ENCODE data around the gene DNAJB8.
A peak's percentile ranks its signal among the peaks of the same experiment; 100 is the strongest.

Gene DNAJB8

DNA sequence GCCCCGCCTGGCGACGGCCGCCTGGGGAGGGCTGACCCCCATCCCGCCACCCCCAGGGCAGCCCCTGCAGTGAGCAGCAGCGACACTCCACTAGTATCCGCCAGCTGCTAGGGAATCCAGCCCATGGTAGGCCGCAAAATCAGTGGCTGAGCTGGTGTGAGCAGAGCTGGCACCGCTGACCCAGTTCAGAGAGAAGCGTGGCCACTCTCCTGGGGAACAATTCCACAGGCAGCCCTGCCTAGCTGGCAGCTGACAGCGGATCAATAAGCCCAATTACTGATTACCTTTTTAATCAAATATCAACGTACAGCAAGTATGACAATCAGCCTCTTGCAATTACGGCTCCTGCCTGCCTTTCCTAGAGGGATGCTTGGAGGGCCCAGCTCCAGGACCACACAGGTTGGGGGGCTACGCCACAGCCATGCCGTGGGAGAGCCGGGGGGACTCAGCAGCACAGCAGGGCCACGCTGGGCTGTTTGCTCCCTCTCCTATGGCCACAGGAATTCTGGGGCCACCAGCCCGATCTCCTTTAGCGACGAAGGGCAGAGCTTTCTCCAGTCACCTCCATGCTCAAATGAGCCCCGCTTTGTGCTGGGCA, 13.9 kb downstream of the DNAJB8 start:
- H3K4me3 ChIP-seq (ENCODE audit: control insufficient read depth in 1 of 7, extremely low read depth in 1 of 7, insufficient read depth in 4 of 7, low read depth in 2 of 7, low read length in 6 of 7), result peak overlapping the region in 1 of 7 experiments; percentile 46
- 87% methylated on average over 16 of the region's 21 CpGs for WGBS (ENCODE audit: insufficient coverage)
- no peaks in the 10 kb centered on the region for H3K9me3 ChIP-seq (ENCODE audit: control extremely low read depth in 1 of 5, control insufficient read depth in 4 of 5, insufficient read depth in 2 of 5, low read depth in 1 of 5, low read length in 4 of 5)
- peaks cover 0 to 19% (median 13%) of the 10 kb centered on the region in 5 experiments for H3K27me3 ChIP-seq (replicated peaks in 2 of 5; ENCODE audit: control insufficient read depth in 4 of 5, insufficient read depth in 5 of 5, low read length in 4 of 5)
- peaks cover 0 to 33% (median 19%) of the 10 kb centered on the region in 4 experiments for H3K4me1 ChIP-seq (ENCODE audit: control extremely low read depth in 1 of 4, control insufficient read depth in 4 of 4, insufficient read depth in 4 of 4, low read length in 3 of 4)
- ChIA-PET POLR2A (interaction anchor here (1.5 kb wide), 1 partner anchor 30 kb away, joined by 4 read pairs; no protein-coding TSS in a partner anchor), CTCF (interaction anchor here (0.9 to 1.8 kb wide), 5 partner anchors 9 to 156 kb away, joined by 3 to 6 read pairs (median 3); no protein-coding TSS in a partner anchor)
- no peak overlapping the region for H3K27ac ChIP-seq (ENCODE audit: insufficient read depth in 1 of 2, low read depth in 1 of 2, low read length in 2 of 2, poor library complexity in 1 of 2, severe bottlenecking in 2 of 2)
- H3K36me3 ChIP-seq (ENCODE audit: control insufficient read depth in 4 of 4, insufficient read depth in 4 of 4, low read length in 3 of 4), result no peaks in the 10 kb centered on the region
- no peak for DNase-seq

GRCh38 chr3:128452120-128452519, 14.6 kb downstream of the DNAJB8 start:
- H3K9me3 ChIP-seq (ENCODE audit: control extremely low read depth in 1 of 5, control insufficient read depth in 4 of 5, insufficient read depth in 2 of 5, low read depth in 1 of 5, low read length in 4 of 5), result no peaks in the 10 kb centered on the region
- peaks cover 0 to 19% (median 10%) of the 10 kb centered on the region in 5 experiments for H3K27me3 ChIP-seq (replicated peaks in 2 of 5; ENCODE audit: control insufficient read depth in 4 of 5, insufficient read depth in 5 of 5, low read length in 4 of 5)
- CTCF ChIA-PET, result interaction anchor here (0.7 to 1.8 kb wide), 4 partner anchors 14 to 157 kb away, joined by 3 to 6 read pairs (median 4); no protein-coding TSS in a partner anchor
- POLR2A ChIA-PET, result no interaction called here
- 98% methylated on average over 8 of the region's 9 CpGs for WGBS (ENCODE audit: insufficient coverage)
- DNase-seq, result no peak
- no peak overlapping the region for H3K27ac ChIP-seq (ENCODE audit: insufficient read depth in 1 of 2, low read depth in 1 of 2, low read length in 2 of 2, poor library complexity in 1 of 2, severe bottlenecking in 2 of 2)
- H3K4me3 ChIP-seq (ENCODE audit: control insufficient read depth in 1 of 7, extremely low read depth in 1 of 7, insufficient read depth in 4 of 7, low read depth in 2 of 7, low read length in 6 of 7), result no peak overlapping the region
- no peaks in the 10 kb centered on the region for H3K36me3 ChIP-seq (ENCODE audit: control insufficient read depth in 4 of 4, insufficient read depth in 4 of 4, low read length in 3 of 4)
- H3K4me1 ChIP-seq (ENCODE audit: control extremely low read depth in 1 of 4, control insufficient read depth in 4 of 4, insufficient read depth in 4 of 4, low read length in 3 of 4), result peaks cover 0 to 29% (median 18%) of the 10 kb centered on the region in 4 experiments

DNA sequence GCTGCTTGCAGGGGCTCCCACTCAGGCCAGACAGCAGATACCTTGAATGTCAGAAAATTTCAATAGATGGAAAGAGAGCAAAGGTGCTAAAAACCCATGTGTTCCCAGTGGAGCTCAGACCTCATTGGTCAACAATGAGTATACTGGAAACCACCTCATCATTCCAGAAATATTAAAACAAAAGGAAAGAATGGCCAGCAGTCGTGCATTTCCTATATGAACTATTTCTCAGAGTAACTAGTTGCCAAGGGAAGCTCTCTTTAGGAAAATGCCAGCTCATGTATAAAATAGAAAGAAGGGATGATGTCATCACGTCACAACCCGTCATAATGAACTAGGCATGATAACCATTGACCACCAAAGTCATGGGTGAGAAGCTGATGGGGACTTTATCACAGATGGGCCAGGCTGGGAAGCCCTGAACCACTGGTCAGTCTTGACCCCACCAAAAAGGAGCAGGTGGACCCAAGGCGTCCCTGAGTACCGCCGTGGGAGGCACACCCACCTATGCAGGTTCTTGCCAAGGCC, 17.5 kb downstream of the DNAJB8 start:
- peak in 1 of 3 donors; percentile 32 for DNase-seq
- peaks cover 0 to 22% (median 16%) of the 10 kb centered on the region in 4 experiments for H3K4me1 ChIP-seq (ENCODE audit: control extremely low read depth in 1 of 4, control insufficient read depth in 4 of 4, insufficient read depth in 4 of 4, low read length in 3 of 4)
- H3K36me3 ChIP-seq (ENCODE audit: control insufficient read depth in 4 of 4, insufficient read depth in 4 of 4, low read length in 3 of 4), result no peaks in the 10 kb centered on the region
- no peak overlapping the region for H3K27ac ChIP-seq (ENCODE audit: insufficient read depth in 1 of 2, low read depth in 1 of 2, low read length in 2 of 2, poor library complexity in 1 of 2, severe bottlenecking in 2 of 2)
- 93% methylated on average over 6 of the region's 6 CpGs for WGBS (ENCODE audit: insufficient coverage)
- CTCF ChIA-PET, result interaction anchor here (1.2 to 2.1 kb wide), 3 partner anchors 11 to 23 kb away, joined by 5 to 6 read pairs (median 5); no protein-coding TSS in a partner anchor
- H3K4me3 ChIP-seq (ENCODE audit: control insufficient read depth in 1 of 7, extremely low read depth in 1 of 7, insufficient read depth in 4 of 7, low read depth in 2 of 7, low read length in 6 of 7), result no peak overlapping the region
- POLR2A ChIA-PET, result interaction anchor here (1.6 kb wide), 1 partner anchor 33 kb away, joined by 3 read pairs; no protein-coding TSS in a partner anchor
- no peaks in the 10 kb centered on the region for H3K9me3 ChIP-seq (ENCODE audit: control extremely low read depth in 1 of 5, control insufficient read depth in 4 of 5, insufficient read depth in 2 of 5, low read depth in 1 of 5, low read length in 4 of 5)
- peaks cover 0 to 12% (median 3%) of the 10 kb centered on the region in 5 experiments for H3K27me3 ChIP-seq (replicated peaks in 2 of 5; ENCODE audit: control insufficient read depth in 4 of 5, insufficient read depth in 5 of 5, low read length in 4 of 5)

- peak in 2 of 3 donors; percentile 45 to 55 for DNase-seq
- Histone ChIP-seq H3K4me1 (ENCODE audit: control extremely low read depth in 1 of 4, control insufficient read depth in 4 of 4, insufficient read depth in 4 of 4, low read length in 3 of 4) (peaks cover 0 to 15% (median 14%) of the 10 kb centered on the region in 4 experiments), H3K4me3 (ENCODE audit: control insufficient read depth in 1 of 7, extremely low read depth in 1 of 7, insufficient read depth in 4 of 7, low read depth in 2 of 7, low read length in 6 of 7) (no peak overlapping the region), H3K27ac (ENCODE audit: insufficient read depth in 1 of 2, low read depth in 1 of 2, low read length in 2 of 2, poor library complexity in 1 of 2, severe bottlenecking in 2 of 2) (no peak overlapping the region), H3K27me3 (replicated peaks in 2 of 5; ENCODE audit: control insufficient read depth in 4 of 5, insufficient read depth in 5 of 5, low read length in 4 of 5) (peaks cover 0 to 15% (median 3%) of the 10 kb centered on the region in 5 experiments), H3K36me3 (ENCODE audit: control insufficient read depth in 4 of 4, insufficient read depth in 4 of 4, low read length in 3 of 4) (no peaks in the 10 kb centered on the region), H3K9me3 (ENCODE audit: control extremely low read depth in 1 of 5, control insufficient read depth in 4 of 5, insufficient read depth in 2 of 5, low read depth in 1 of 5, low read length in 4 of 5) (no peaks in the 10 kb centered on the region)
- POLR2A ChIA-PET, result interaction anchor here (1.6 kb wide), 1 partner anchor 34 kb away, joined by 3 read pairs; no protein-coding TSS in a partner anchor
- WGBS (ENCODE audit: insufficient coverage), result 50% methylated on average over 6 of the region's 6 CpGs
- CTCF ChIA-PET, result interaction anchor here (1.5 to 2.1 kb wide), 2 partner anchors 13 to 22 kb away, joined by 5 to 6 read pairs; no protein-coding TSS in a partner anchor
Observed at GRCh38 chr3:128448491-128448890, 18.2 kb downstream of the DNAJB8 start.

GRCh38 chr3:128447561-128448013, 19.1 kb downstream of the DNAJB8 start:
- peaks cover 0 to 15% (median 3%) of the 10 kb centered on the region in 5 experiments for H3K27me3 ChIP-seq (replicated peaks in 2 of 5; ENCODE audit: control insufficient read depth in 4 of 5, insufficient read depth in 5 of 5, low read length in 4 of 5)
- peak in 1 of 3 donors; percentile 36 for DNase-seq
- H3K9me3 ChIP-seq (ENCODE audit: control extremely low read depth in 1 of 5, control insufficient read depth in 4 of 5, insufficient read depth in 2 of 5, low read depth in 1 of 5, low read length in 4 of 5), result no peaks in the 10 kb centered on the region
- H3K36me3 ChIP-seq (ENCODE audit: control insufficient read depth in 4 of 4, insufficient read depth in 4 of 4, low read length in 3 of 4), result no peaks in the 10 kb centered on the region
- ChIA-PET POLR2A (no interaction called here), CTCF (interaction anchor here (0.9 to 2.1 kb wide), 2 partner anchors 13 to 16 kb away, joined by 3 to 6 read pairs; no protein-coding TSS in a partner anchor)
- H3K27ac ChIP-seq (ENCODE audit: insufficient read depth in 1 of 2, low read depth in 1 of 2, low read length in 2 of 2, poor library complexity in 1 of 2, severe bottlenecking in 2 of 2), result no peak overlapping the region
- H3K4me1 ChIP-seq (ENCODE audit: control extremely low read depth in 1 of 4, control insufficient read depth in 4 of 4, insufficient read depth in 4 of 4, low read length in 3 of 4), result peaks cover 0 to 9% (median 6%) of the 10 kb centered on the region in 4 experiments
- 100% methylated on average over 2 of the region's 3 CpGs for WGBS (ENCODE audit: insufficient coverage)
- H3K4me3 ChIP-seq (ENCODE audit: control insufficient read depth in 1 of 7, extremely low read depth in 1 of 7, insufficient read depth in 4 of 7, low read depth in 2 of 7, low read length in 6 of 7), result no peak overlapping the region

GRCh38 chr3:128446821-128447220, 19.9 kb downstream of the DNAJB8 start:
- POLR2A ChIA-PET, result no interaction called here
- Histone ChIP-seq H3K4me3 (ENCODE audit: control insufficient read depth in 1 of 7, extremely low read depth in 1 of 7, insufficient read depth in 4 of 7, low read depth in 2 of 7, low read length in 6 of 7) (no peak overlapping the region), H3K4me1 (ENCODE audit: control extremely low read depth in 1 of 4, control insufficient read depth in 4 of 4, insufficient read depth in 4 of 4, low read length in 3 of 4) (peaks cover 0 to 9% (median 5%) of the 10 kb centered on the region in 4 experiments), H3K27ac (ENCODE audit: insufficient read depth in 1 of 2, low read depth in 1 of 2, low read length in 2 of 2, poor library complexity in 1 of 2, severe bottlenecking in 2 of 2) (no peak overlapping the region), H3K36me3 (ENCODE audit: control insufficient read depth in 4 of 4, insufficient read depth in 4 of 4, low read length in 3 of 4) (no peaks in the 10 kb centered on the region), H3K9me3 (ENCODE audit: control extremely low read depth in 1 of 5, control insufficient read depth in 4 of 5, insufficient read depth in 2 of 5, low read depth in 1 of 5, low read length in 4 of 5) (no peaks in the 10 kb centered on the region), H3K27me3 (replicated peaks in 2 of 5; ENCODE audit: control insufficient read depth in 4 of 5, insufficient read depth in 5 of 5, low read length in 4 of 5) (peaks cover 0 to 10% (median 3%) of the 10 kb centered on the region in 5 experiments)
- no peak for DNase-seq
- CTCF ChIA-PET, result interaction anchor here (1.2 to 1.3 kb wide), 2 partner anchors 8 to 12 kb away, joined by 4 read pairs; no protein-coding TSS in a partner anchor
- WGBS (ENCODE audit: insufficient coverage), result no CpG with 5 or more reads among the region's 1 CpG

Data from common myeloid progenitor, CD34-positive (primary cell).